HUES6 (cell line): ENCODE results near the gene TPM2.

Experiments used
- H3K27ac ChIP-seq: 2 replicates; pipeline ENCODE4 v1.7.0; 2013; ENCODE audit warnings: low read depth, mild to moderate bottlenecking, low read length, inconsistent platforms
- H3K27me3 ChIP-seq: 2 replicates; pipeline ENCODE4 v1.6.1; 2013; ENCODE audit warnings: low read length; ENCODE audit not compliant: control insufficient read depth, insufficient read depth
- H3K36me3 ChIP-seq: 2 replicates; pipeline ENCODE4 v1.6.1; 2013; ENCODE audit warnings: low read length; ENCODE audit not compliant: control insufficient read depth, insufficient read depth
- H3K4me1 ChIP-seq: 2 replicates; pipeline ENCODE4 v1.6.1; 2013; ENCODE audit warnings: low read length; ENCODE audit not compliant: control insufficient read depth, insufficient read depth
- H3K4me3 ChIP-seq: 2 replicates; pipeline ENCODE4 v1.5.1; 2013; ENCODE audit warnings: low read depth, low read length
- H3K9ac ChIP-seq: one replicate; pipeline ENCODE4 v1.6.1; 2013; ENCODE audit warnings: mild to moderate bottlenecking, low read length
- H3K9me3 ChIP-seq: 2 replicates; pipeline ENCODE4 v1.6.1; 2013; ENCODE audit warnings: low read depth, low read length; ENCODE audit not compliant: control insufficient read depth, insufficient read depth

The TPM2 gene

DNA sequence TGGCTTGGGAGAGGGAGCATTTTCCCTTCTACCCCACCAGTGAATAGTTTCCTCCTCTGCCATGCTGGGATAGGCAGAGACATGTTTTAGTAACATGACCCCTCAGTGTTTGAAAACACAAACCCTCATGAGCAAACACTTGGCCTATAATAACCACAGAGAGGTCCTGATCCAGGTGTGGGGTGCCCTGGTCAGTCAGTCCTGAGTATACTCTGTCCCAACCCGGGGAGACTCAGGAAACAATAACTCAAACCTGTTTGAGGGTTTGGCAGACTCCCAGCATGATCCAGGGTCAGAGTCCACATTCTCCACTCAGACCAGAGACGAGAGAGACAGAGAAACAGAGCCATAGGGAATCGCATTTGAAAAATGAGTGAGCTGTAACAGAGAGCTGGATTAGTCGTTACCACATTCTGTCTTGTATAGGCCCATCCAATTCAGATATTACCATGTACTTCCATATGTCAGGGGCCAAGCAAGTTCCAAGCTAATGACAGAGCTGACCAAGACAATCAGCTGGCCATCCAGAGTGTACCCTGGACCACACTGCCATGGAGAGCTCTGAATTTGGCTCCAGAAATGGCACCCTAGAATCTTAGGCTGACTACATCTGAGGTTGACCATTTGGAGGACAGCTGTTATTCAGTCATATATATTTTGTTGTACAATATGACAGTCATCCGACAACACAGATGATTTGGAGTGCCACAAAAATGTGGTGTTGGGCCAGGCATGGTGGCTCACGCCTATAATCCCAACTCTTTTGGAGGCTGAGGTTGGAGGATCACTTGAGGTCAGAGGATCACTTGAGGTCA lies 20.2 kb downstream of the TPM2 start:
- H3K36me3 ChIP-seq = no peaks in the 10 kb centered on the region
- no peak overlapping the region for H3K9ac ChIP-seq
- H3K27me3 ChIP-seq = peaks cover 14% of the 10 kb centered on the region
- H3K4me1 ChIP-seq = peaks cover 3% of the 10 kb centered on the region
- no peaks in the 10 kb centered on the region for H3K9me3 ChIP-seq
- no peak overlapping the region for H3K27ac ChIP-seq
- H3K4me3 ChIP-seq = no peak overlapping the region

GRCh38 chr9:35667939-35668338 lies 21.8 kb downstream of the TPM2 start:
- Histone ChIP-seq H3K4me1 (peaks cover 3% of the 10 kb centered on the region), H3K4me3 (no peak overlapping the region), H3K27me3 (no peaks in the 10 kb centered on the region), H3K36me3 (peaks cover 6% of the 10 kb centered on the region), H3K9me3 (no peaks in the 10 kb centered on the region), H3K9ac (no peak overlapping the region), H3K27ac (no peak overlapping the region)

- peaks cover 20% of the 10 kb centered on the region for H3K36me3 ChIP-seq
- no peak overlapping the region for H3K27ac ChIP-seq
- no peak overlapping the region for H3K9ac ChIP-seq
- no peak overlapping the region for H3K4me3 ChIP-seq
- H3K9me3 ChIP-seq = no peaks in the 10 kb centered on the region
- peaks cover 3% of the 10 kb centered on the region for H3K4me1 ChIP-seq
- H3K27me3 ChIP-seq = no peaks in the 10 kb centered on the region
These were observed 23.2 kb downstream of the TPM2 start for GRCh38 chr9:35666549-35666948.

GRCh38 chr9:35666045-35666444 lies 23.7 kb downstream of the TPM2 start:
- no peaks in the 10 kb centered on the region for H3K27me3 ChIP-seq
- H3K36me3 ChIP-seq = peaks cover 20% of the 10 kb centered on the region
- H3K27ac ChIP-seq = no peak overlapping the region
- H3K4me3 ChIP-seq = no peak overlapping the region
- H3K9me3 ChIP-seq = no peaks in the 10 kb centered on the region
- H3K9ac ChIP-seq = no peak overlapping the region
- H3K4me1 ChIP-seq = peaks cover 3% of the 10 kb centered on the region

GRCh38 chr9:35665471-35665818 lies 24.3 kb downstream of the TPM2 start:
- H3K9ac ChIP-seq = no peak overlapping the region
- no peaks in the 10 kb centered on the region for H3K27me3 ChIP-seq
- no peaks in the 10 kb centered on the region for H3K9me3 ChIP-seq
- peak overlapping the region; percentile 86 for H3K4me3 ChIP-seq
- no peak overlapping the region for H3K27ac ChIP-seq
- peaks cover 5% of the 10 kb centered on the region for H3K4me1 ChIP-seq
- H3K36me3 ChIP-seq = peaks cover 26% of the 10 kb centered on the region

DNA sequence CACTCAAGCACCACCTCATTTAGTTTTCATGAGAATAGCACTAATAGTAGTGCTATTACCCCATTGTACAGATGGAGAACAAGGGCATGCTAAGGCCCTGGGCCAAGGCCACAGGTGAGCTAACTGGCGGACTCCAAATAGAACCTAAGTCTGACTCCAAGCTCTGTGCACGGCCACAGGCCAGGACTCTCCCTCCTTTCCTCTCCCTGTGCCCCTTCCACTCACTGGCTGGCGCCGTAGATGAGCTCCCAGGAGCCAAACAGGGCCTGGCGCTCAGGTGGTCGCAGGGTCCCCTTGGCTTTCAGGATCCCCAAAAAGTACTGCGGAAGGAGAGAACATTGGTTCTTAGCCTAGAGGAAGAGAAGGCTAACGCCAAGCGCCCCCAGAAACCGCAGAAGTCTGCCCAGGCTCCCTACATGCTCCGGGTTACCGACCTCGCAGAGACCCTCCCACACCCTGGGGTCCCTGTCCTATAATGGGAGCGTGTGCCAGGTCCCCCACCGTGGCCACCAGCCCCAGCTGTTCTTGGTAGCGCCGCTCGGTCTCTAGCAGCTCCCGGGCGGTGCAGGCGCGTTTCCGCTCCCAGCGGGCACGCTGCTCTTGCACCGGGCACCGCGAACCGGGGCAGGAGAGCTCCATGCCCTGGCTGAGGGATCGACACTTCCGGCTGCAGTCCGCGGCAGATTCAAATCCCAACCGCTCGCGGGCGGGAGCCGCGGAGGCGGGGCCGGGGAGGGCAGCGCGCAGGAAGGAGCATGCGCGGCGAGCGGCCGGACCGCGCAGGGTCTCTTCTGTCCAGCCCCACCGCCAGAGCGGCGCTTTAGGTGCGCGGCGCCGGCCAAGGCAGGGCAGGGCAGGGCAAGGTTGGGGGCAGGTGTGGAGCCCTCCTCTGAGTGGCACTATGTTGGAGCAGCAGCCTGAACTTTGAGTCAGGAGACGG lies 24.9 kb downstream of the TPM2 start, which contains the start of gene ARHGEF39:
ARHGEF39 (minus strand) TSS at position 665 of the 940 bp plus-strand sequence; CDS start at position 639, 26 bp downstream.
- peak within 1 kb of the TSS; percentile 86 for H3K4me3 ChIP-seq
- H3K36me3 ChIP-seq = peaks cover 31% of the 10 kb centered on the region
- H3K9ac ChIP-seq = peak within 1 kb of the TSS; percentile 87
- H3K9me3 ChIP-seq = no peaks in the 10 kb centered on the region
- peaks cover 5% of the 10 kb centered on the region for H3K4me1 ChIP-seq
- H3K27ac ChIP-seq = peak within 1 kb of the TSS; percentile 48; the same call in 1 of the 2 replicates
- H3K27me3 ChIP-seq = no peaks in the 10 kb centered on the region

- no peak overlapping the region for H3K4me3 ChIP-seq
- H3K9ac ChIP-seq = no peak overlapping the region
- H3K4me1 ChIP-seq = peaks cover 10% of the 10 kb centered on the region
- H3K27ac ChIP-seq = no peak overlapping the region
- no peaks in the 10 kb centered on the region for H3K27me3 ChIP-seq
- no peaks in the 10 kb centered on the region for H3K9me3 ChIP-seq
- peaks cover 31% of the 10 kb centered on the region for H3K36me3 ChIP-seq
These were observed 27.3 kb downstream of the TPM2 start for GRCh38 chr9:35662437-35662836.

DNA sequence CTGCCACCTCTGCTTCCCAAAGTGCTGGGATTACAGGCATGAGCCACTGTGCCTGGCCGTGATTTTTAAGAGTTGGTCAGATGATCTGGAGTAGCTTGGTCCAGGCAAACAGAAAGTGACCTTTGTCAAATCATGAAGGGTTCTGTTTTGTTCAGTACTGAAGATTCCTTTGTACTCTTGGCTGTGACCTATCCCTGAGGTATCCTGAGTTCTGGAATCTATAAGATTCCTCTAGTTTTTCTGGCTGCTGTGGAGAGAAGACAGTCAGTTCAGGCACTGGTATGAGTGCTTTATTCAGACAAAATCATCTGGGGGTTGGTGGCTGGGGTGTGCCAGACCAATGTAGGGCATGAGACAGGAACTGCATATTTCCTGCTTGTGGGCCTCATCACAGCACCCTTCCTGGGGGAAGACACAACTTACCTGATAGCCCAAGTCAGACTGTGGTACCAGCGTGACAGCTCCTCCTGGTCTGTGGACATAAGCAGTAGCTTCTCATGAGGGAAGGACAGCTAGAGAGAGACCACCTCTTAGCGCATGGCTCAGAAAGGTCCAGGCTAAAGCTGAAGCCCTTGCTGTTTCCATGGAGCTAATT lies 27.9 kb downstream of the TPM2 start:
- no peak overlapping the region for H3K27ac ChIP-seq
- no peak overlapping the region for H3K4me3 ChIP-seq
- no peak overlapping the region for H3K9ac ChIP-seq
- H3K36me3 ChIP-seq = peaks cover 31% of the 10 kb centered on the region
- H3K9me3 ChIP-seq = no peaks in the 10 kb centered on the region
- 0 out of 2 replicates have a peak, but pooled peaks cover under 1% of the 10 kb centered on the region for H3K27me3 ChIP-seq
- H3K4me1 ChIP-seq = peaks cover 10% of the 10 kb centered on the region

- H3K36me3 ChIP-seq = peaks cover 31% of the 10 kb centered on the region
- H3K4me1 ChIP-seq = peaks cover 10% of the 10 kb centered on the region
- peak overlapping the region; percentile 53 for H3K9ac ChIP-seq
- H3K4me3 ChIP-seq = no peak overlapping the region
- peak overlapping the region; percentile 24; the same call in 1 of the 2 replicates for H3K27ac ChIP-seq
- 0 out of 2 replicates have a peak, but pooled peaks cover 9% of the 10 kb centered on the region for H3K27me3 ChIP-seq
- no peaks in the 10 kb centered on the region for H3K9me3 ChIP-seq
These were observed 28.7 kb downstream of the TPM2 start for GRCh38 chr9:35660966-35661415.

DNA sequence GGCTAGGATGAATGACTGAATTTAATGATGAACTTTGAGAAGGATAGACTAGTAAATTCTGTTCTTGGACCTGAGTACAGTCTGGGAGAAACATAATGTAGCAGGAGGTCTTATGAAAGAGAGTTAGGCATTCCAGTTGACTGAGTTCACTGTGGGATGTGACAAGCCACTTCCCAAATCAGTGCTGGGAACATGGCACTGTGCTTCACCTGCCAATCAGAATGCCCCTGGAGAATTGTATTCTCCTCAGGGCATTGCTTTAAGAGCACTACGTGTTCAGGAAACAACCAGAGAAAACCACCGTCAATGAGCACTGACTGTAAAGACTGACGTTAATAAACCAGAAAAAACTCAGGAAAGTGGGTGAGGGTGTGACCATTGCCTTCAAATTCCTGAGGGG lies 30.4 kb downstream of the TPM2 start:
- peak overlapping the region; percentile 89 for H3K4me3 ChIP-seq

More for the DNA sequence above, 30.4 kb downstream of the TPM2 start:
- Histone ChIP-seq H3K27me3 (0 out of 2 replicates have a peak, but pooled peaks cover 9% of the 10 kb centered on the region), H3K9ac (no peak overlapping the region), H3K4me1 (peaks cover 7% of the 10 kb centered on the region; the same call in 1 of the 2 replicates), H3K36me3 (peaks cover 31% of the 10 kb centered on the region), H3K27ac (no peak overlapping the region), H3K9me3 (no peaks in the 10 kb centered on the region)
